ENCODE data around the gene CCDC73.

DNA sequence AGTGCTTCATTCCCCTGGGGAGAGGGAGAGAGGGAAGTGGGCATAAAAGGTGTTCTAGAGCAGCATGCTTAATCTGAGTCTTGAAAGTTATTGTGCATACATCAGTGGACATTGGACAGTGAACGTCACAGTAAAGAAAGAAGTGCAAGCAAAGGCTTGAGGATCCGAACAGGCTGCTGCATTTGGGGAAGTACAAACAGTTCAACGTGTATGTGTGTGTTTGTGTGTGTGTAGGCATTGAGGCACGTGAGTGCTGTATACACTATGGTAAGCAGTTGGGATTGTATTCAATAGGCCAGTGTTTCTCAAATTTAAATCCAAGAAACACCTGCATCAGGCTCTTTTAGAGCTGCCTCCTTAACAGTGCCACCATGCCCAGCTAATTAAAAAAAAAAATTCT is 221.2 kb downstream of the CCDC73 start:
- TF ChIP-seq POLR2AphosphoS5 (IDR thresholded peaks at IDR 0.05) (no peak), EP300 (IDR thresholded peaks at IDR 0.05) (no peak), POLR2A (IDR thresholded peaks at IDR 0.05; ENCODE audit: low read depth) (no peak)
- TF ChIP-seq, protein P1, sequence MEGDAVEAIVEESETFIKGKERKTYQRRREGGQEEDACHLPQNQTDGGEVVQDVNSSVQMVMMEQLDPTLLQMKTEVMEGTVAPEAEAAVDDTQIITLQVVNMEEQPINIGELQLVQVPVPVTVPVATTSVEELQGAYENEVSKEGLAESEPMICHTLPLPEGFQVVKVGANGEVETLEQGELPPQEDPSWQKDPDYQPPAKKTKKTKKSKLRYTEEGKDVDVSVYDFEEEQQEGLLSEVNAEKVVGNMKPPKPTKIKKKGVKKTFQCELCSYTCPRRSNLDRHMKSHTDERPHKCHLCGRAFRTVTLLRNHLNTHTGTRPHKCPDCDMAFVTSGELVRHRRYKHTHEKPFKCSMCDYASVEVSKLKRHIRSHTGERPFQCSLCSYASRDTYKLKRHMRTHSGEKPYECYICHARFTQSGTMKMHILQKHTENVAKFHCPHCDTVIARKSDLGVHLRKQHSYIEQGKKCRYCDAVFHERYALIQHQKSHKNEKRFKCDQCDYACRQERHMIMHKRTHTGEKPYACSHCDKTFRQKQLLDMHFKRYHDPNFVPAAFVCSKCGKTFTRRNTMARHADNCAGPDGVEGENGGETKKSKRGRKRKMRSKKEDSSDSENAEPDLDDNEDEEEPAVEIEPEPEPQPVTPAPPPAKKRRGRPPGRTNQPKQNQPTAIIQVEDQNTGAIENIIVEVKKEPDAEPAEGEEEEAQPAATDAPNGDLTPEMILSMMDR (IDR thresholded peaks at IDR 0.05): no peak

All from esophagus muscularis mucosa (tissue), 4 donors.